HG03064 (cell line): ENCODE results near the gene CPEB4.

Experiments used
- ATAC-seq: cut with Tn5 transposase; IDR thresholded peaks from one replicate; pipeline ENCODE4 v1.9.1; 2021; ENCODE audit warnings: low read depth; ENCODE audit not compliant: unreplicated experiment

CPEB4 gene

GRCh38 chr5:173858670-173859407, 29.3 kb upstream of the CPEB4 start:
- no peak for ATAC-seq

GRCh38 chr5:173859408-173860159, 28.6 kb upstream of the CPEB4 start:
- no peak for ATAC-seq

- no peak for ATAC-seq
Observed at GRCh38 chr5:173862047-173862477, 26.1 kb upstream of the CPEB4 start.

GRCh38 chr5:173863359-173863758, 24.8 kb upstream of the CPEB4 start:
- ATAC-seq = no peak

GRCh38 chr5:173864126-173865050, 23.8 kb upstream of the CPEB4 start:
- ATAC-seq = no peak

GRCh38 chr5:173866243-173866857, 21.8 kb upstream of the CPEB4 start:
- no peak for ATAC-seq

- ATAC-seq = no peak
Observed at GRCh38 chr5:173866858-173867679, 21.1 kb upstream of the CPEB4 start.

GRCh38 chr5:173868096-173868880, 19.9 kb upstream of the CPEB4 start:
- no peak for ATAC-seq

- ATAC-seq = no peak
Observed at GRCh38 chr5:173869316-173869715, 18.8 kb upstream of the CPEB4 start.

GRCh38 chr5:173872957-173873305, 15.2 kb upstream of the CPEB4 start:
- no peak for ATAC-seq

GRCh38 chr5:173873306-173873922, 14.7 kb upstream of the CPEB4 start:
- ATAC-seq = no peak

GRCh38 chr5:173875189-173875588, 13.0 kb upstream of the CPEB4 start:
- no peak for ATAC-seq

- ATAC-seq = no peak
Observed at GRCh38 chr5:173878224-173878967, 9.8 kb upstream of the CPEB4 start.

GRCh38 chr5:173880306-173880985, 7.7 kb upstream of the CPEB4 start:
- ATAC-seq = no peak

- ATAC-seq = no peak
Observed at GRCh38 chr5:173881811-173882575, 6.2 kb upstream of the CPEB4 start.

GRCh38 chr5:173882632-173883031, 5.5 kb upstream of the CPEB4 start:
- no peak for ATAC-seq
